Head of caudate nucleus (tissue), 42 donors: ENCODE measurements around the gene ZNF76.
"Not testable (repeated sequence)": the region's sequence is repeated elsewhere in the genome, so short reads cannot be mapped to it uniquely, and the experiment has no call there.

ENCODE experiments used
- DNase-seq, 42 donors: peaks; one replicate each; pipeline versions ENCODE4 v3.0.0 to v3.0.0-alpha.2; 2020 to 2021; ENCODE audit warnings: mixed read lengths in 7 of 42
- intact Hi-C: fragments of 100-400 bp; cut with DNase I; formaldehyde crosslinking; loops from one replicate; pipeline ENCODE4 v1.15.0; 2022

The ZNF76 gene

GRCh38 chr6:35312076-35312800, 52.7 kb downstream of the ZNF76 start:
- peak in 1 of 42 donors; percentile 0 for DNase-seq
- intact Hi-C loops: no loop called here

GRCh38 chr6:35312807-35313206, 53.3 kb downstream of the ZNF76 start:
- DNase-seq: no peak
- intact Hi-C loops: no loop called here

GRCh38 chr6:35317483-35318195, 58.1 kb downstream of the ZNF76 start:
- peak in 5 of 42 donors; percentile 4 to 37 (median 21) for DNase-seq
- intact Hi-C loops: no loop called here

GRCh38 chr6:35318196-35319171, 58.9 kb downstream of the ZNF76 start:
- DNase-seq: peak; percentile 61 to 95 (median 90)
- intact Hi-C loops: no loop called here

- intact Hi-C loops: no loop called here
- DNase-seq: no peak
Observed at GRCh38 chr6:35319346-35320030, 60.0 kb downstream of the ZNF76 start.

- intact Hi-C loops: no loop called here
Observed at GRCh38 chr6:35320031-35320410, 60.5 kb downstream of the ZNF76 start.

GRCh38 chr6:35321091-35321490, 61.6 kb downstream of the ZNF76 start:
- intact Hi-C loops: no loop called here
- no peak for DNase-seq

More at GRCh38 chr6:35320031-35320410, 60.5 kb downstream of the ZNF76 start:
- no peak for DNase-seq

- intact Hi-C loops: no loop called here
Observed at GRCh38 chr6:35327349-35328027, 68.0 kb downstream of the ZNF76 start.

GRCh38 chr6:35328108-35328723, 68.7 kb downstream of the ZNF76 start:
- peak in 1 of 42 donors; percentile 5 for DNase-seq
- intact Hi-C loops: no loop called here

More at GRCh38 chr6:35327349-35328027, 68.0 kb downstream of the ZNF76 start:
- peak in 38 of 42 donors; percentile 24 to 76 (median 54) for DNase-seq

GRCh38 chr6:35328965-35329364, 69.4 kb downstream of the ZNF76 start:
- intact Hi-C loops: not testable (repeated sequence)
- DNase-seq: peak in 1 of 42 donors; percentile 4

GRCh38 chr6:35330541-35331119, 71.1 kb downstream of the ZNF76 start:
- intact Hi-C loops: no loop called here
- peak in 1 of 42 donors; percentile 1 for DNase-seq

GRCh38 chr6:35332074-35332887, 72.7 kb downstream of the ZNF76 start:
- DNase-seq: peak in 1 of 42 donors; percentile 19
- intact Hi-C loops: not testable (repeated sequence)

- intact Hi-C loops: loop anchor here (2.0 kb wide), 1 partner anchor 73 kb away; no protein-coding TSS in a partner anchor
- peak in 1 of 42 donors; percentile 34 for DNase-seq
Observed at GRCh38 chr6:35341557-35341956, 82.0 kb downstream of the ZNF76 start.

GRCh38 chr6:35342258-35343091, 82.9 kb downstream of the ZNF76 start, which contains the start of gene PPARD:
Gene PPARD (plus strand): TSS chr6:35342558. CDS start chr6:35411088, 68,530 bp downstream.
- intact Hi-C loops: loop anchor here (1.0 to 2.0 kb wide), 2 partner anchors 108 to 126 kb away; partner anchors contain the start of gene RPL10A
- DNase-seq: peak; percentile 95 to 100 (median 99)
